CD4-positive, alpha-beta memory T cell (primary cell): ENCODE results near the gene SLC7A11. TPM values are rescaled to one million over a fixed set of nuclear protein-coding genes. Genes with fewer than 3 reads are reported as not detected.
"Not testable (repeated sequence)": the region's sequence is repeated elsewhere in the genome, so short reads cannot be mapped to it uniquely, and the experiment has no call there.

Experiments used
- CTCF ChIA-PET: fragments of 350-600 bp; sonication (Branson Sonifier 250); formaldehyde crosslinking; loops from one replicate; lab custom pipeline; 2021; ENCODE audit warnings: inconsistent platforms; ENCODE audit not compliant: partially characterized antibody; lab: Charles Lee
- POLR2A ChIA-PET: fragments of 350-600 bp; sonication (Branson Sonifier 250); formaldehyde crosslinking; loops from one replicate; lab custom pipeline; 2021; ENCODE audit not compliant: partially characterized antibody; lab: Charles Lee
- DNase-seq, 5 donors: peaks; one replicate each; pipeline versions ENCODE4 v3.0.0 to v3.0.0-alpha.2; 2020 to 2022; ENCODE audit warnings: mixed read lengths in 1 of 5
- H3K27ac ChIP-seq: one replicate; pipeline ENCODE4 v1.7.0; 2013; ENCODE audit warnings: low read depth, low read length
- H3K27me3 ChIP-seq: 2 replicates; pipeline ENCODE4 v1.7.0; 2013; ENCODE audit warnings: mild to moderate bottlenecking, low read length, moderate library complexity; ENCODE audit not compliant: insufficient read depth
- H3K36me3 ChIP-seq: 2 replicates; pipeline ENCODE4 v1.7.0; 2013; ENCODE audit warnings: mild to moderate bottlenecking, low read length, moderate library complexity; ENCODE audit not compliant: insufficient read depth
- H3K4me1 ChIP-seq: 2 replicates; pipeline ENCODE4 v1.7.0; 2013; ENCODE audit warnings: mild to moderate bottlenecking, low read length, moderate library complexity; ENCODE audit not compliant: insufficient read depth
- H3K4me3 ChIP-seq, 2 donors: one replicate each; pipeline ENCODE4 v1.7.0; 2013; ENCODE audit warnings: low read length in 2 of 2, mild to moderate bottlenecking in 1 of 2
- H3K9me3 ChIP-seq, 2 donors: one replicate each; pipeline ENCODE4 v1.7.0; 2013; ENCODE audit warnings: low read length in 2 of 2, control low read depth in 1 of 2; ENCODE audit not compliant: control insufficient read depth in 1 of 2
- H3K27ac Mint-ChIP-seq, 7 donors: one replicate each; pipeline ENCODE4 v1.8.0; 2020 to 2021; ENCODE audit warnings: mixed read lengths in 7 of 7, mild to moderate bottlenecking in 6 of 7, inconsistent platforms in 3 of 7, moderate library complexity in 3 of 7
- H3K27me3 Mint-ChIP-seq, 2 donors: one replicate each; pipeline ENCODE4 v1.8.0; 2020 to 2021; ENCODE audit warnings: mixed read lengths in 2 of 2
- H3K36me3 Mint-ChIP-seq, 2 donors: one replicate each; pipeline ENCODE4 v1.8.0; 2020 to 2021; ENCODE audit warnings: mixed read lengths in 2 of 2, inconsistent platforms in 1 of 2, mild to moderate bottlenecking in 1 of 2
- H3K4me1 Mint-ChIP-seq, 4 donors: one replicate each; pipeline ENCODE4 v1.8.0; 2020 to 2021; ENCODE audit warnings: mixed read lengths in 4 of 4, mild to moderate bottlenecking in 1 of 4
- H3K4me3 Mint-ChIP-seq, 8 donors: one replicate each; pipeline ENCODE4 v1.8.0; 2020 to 2021; ENCODE audit warnings: mixed read lengths in 8 of 8, mild to moderate bottlenecking in 7 of 8, moderate library complexity in 6 of 8, inconsistent platforms in 3 of 8
- H3K9me3 Mint-ChIP-seq, 8 donors: one replicate each; pipeline ENCODE4 v1.8.0; 2020 to 2021; ENCODE audit warnings: mixed read lengths in 8 of 8, mild to moderate bottlenecking in 5 of 8, inconsistent platforms in 3 of 8, moderate library complexity in 1 of 8
- intact Hi-C: fragments of 100-400 bp; cut with micrococcal nuclease; formaldehyde crosslinking; loops from one replicate; pipeline ENCODE4 v1.15.1; 2023
- polyA plus RNA-seq, 2 donors: library from polyadenylated mRNA; unstranded; fragments of 300-500 nt; fragmentation: Illumina TruSeq; gene quantifications; one replicate each; pipeline ENCODE4 v1.2.3, GENCODE V29; 2021
- total RNA-seq, 2 experiments: library from RNA; stranded (reverse); gene quantifications; one replicate each; pipeline ENCODE4 v1.2.3, GENCODE V29; 2021

Gene SLC7A11
- total and polyA plus RNA-seq, 4 experiments from 2014 or later: 0.78 to 0.93 TPM; not detected in 2

DNA sequence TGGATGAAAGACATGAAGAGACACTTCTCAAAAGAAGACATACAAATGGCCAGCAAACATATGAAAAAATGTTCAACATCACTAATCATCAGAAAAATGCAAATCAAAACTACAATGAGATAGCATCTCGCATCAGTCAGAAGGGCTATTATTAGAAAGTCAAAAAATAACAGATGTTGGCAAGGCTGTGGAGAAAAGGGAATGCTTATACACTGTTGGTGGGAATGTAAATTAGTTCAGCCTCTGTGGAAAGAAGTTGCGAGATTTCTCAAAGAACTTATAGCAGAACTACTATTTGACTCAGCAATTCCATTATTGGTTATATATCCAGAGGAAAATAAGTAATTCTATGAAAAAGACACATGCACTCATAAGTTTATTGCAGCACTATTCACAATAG lies 31.6 kb downstream of the SLC7A11 start:
- H3K27me3 Mint-ChIP-seq, H3K4me3 ChIP-seq, DNase-seq, H3K27ac Mint-ChIP-seq, H3K9me3 Mint-ChIP-seq, H3K27me3 ChIP-seq, H3K27ac ChIP-seq, H3K9me3 ChIP-seq, intact Hi-C loops, POLR2A ChIA-PET, H3K4me1 Mint-ChIP-seq, H3K4me1 ChIP-seq, H3K36me3 Mint-ChIP-seq, H3K4me3 Mint-ChIP-seq, CTCF ChIA-PET, H3K36me3 ChIP-seq: not testable (repeated sequence)

DNA sequence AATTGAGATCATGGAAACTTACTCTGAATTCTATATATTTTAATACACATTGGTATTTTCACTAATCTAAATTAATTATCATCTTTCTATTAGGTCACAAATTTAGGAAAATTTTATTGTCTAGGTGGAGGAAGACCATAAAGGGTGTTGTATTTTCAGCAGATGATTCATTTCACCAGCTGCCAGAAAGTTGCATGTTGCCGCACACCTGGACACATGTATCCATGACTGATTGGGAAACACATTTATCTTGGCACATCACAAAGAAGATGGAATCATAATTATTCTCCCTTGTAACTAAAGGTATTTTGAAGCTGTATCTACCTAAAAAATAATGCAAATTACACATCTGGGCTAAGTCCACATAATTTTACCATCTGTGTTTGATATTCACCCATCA lies 33.1 kb downstream of the SLC7A11 start:
- CTCF ChIA-PET: no interaction called here
- no peak overlapping the region for H3K4me3 ChIP-seq
- intact Hi-C loops: no loop called here
- H3K36me3 ChIP-seq: no peaks in the 10 kb centered on the region
- no peak overlapping the region for H3K27ac ChIP-seq
- no peaks in the 10 kb centered on the region for H3K27me3 Mint-ChIP-seq
- no peaks in the 10 kb centered on the region for H3K9me3 Mint-ChIP-seq
- no peak overlapping the region for H3K27ac Mint-ChIP-seq
- no peak for DNase-seq
- H3K4me1 ChIP-seq: no peaks in the 10 kb centered on the region
- H3K4me3 Mint-ChIP-seq: no peak overlapping the region
- POLR2A ChIA-PET: no interaction called here
- no peaks in the 10 kb centered on the region for H3K9me3 ChIP-seq
- no peaks in the 10 kb centered on the region for H3K36me3 Mint-ChIP-seq
- no peaks in the 10 kb centered on the region for H3K4me1 Mint-ChIP-seq
- no peaks in the 10 kb centered on the region for H3K27me3 ChIP-seq

- POLR2A ChIA-PET: no interaction called here
- Histone ChIP-seq H3K36me3 (no peaks in the 10 kb centered on the region), H3K4me1 (no peaks in the 10 kb centered on the region), H3K9me3 (no peaks in the 10 kb centered on the region), H3K27ac (no peak overlapping the region), H3K4me3 (no peak overlapping the region), H3K27me3 (no peaks in the 10 kb centered on the region)
- H3K4me1 Mint-ChIP-seq: no peaks in the 10 kb centered on the region
- peaks cover 0 to 1% (median 0%) of the 10 kb centered on the region in 8 donors for H3K9me3 Mint-ChIP-seq
- H3K27me3 Mint-ChIP-seq: no peaks in the 10 kb centered on the region
- H3K4me3 Mint-ChIP-seq: no peak overlapping the region
- no peaks in the 10 kb centered on the region for H3K36me3 Mint-ChIP-seq
- intact Hi-C loops: no loop called here
- CTCF ChIA-PET: interaction anchor here (0.5 kb wide), 1 partner anchor 42 kb away, joined by 3 read pairs; no protein-coding TSS in a partner anchor
- no peak overlapping the region for H3K27ac Mint-ChIP-seq
- DNase-seq: no peak
Observed at GRCh38 chr4:138205531-138206233, 36.5 kb downstream of the SLC7A11 start.

DNA sequence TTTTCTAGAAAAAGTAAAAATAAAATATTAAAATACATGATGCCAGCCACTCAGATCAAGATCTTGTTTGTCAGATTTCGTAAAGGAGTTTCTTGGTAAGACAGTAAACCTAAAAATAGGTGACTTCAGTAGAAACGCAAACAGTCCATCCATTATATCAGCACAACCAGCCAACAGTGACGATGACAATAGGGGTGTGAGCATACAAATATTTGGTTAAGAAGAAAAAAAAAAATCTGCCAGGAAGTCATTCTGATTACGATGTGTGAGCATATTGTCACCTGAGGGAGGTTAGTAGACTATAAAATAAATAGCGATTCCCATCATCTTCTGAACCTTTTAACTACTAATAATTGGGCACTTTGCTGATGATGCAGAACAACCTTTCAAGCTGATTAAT lies 37.6 kb downstream of the SLC7A11 start:
- Mint-ChIP-seq H3K36me3 (no peaks in the 10 kb centered on the region), H3K27ac (no peak overlapping the region), H3K4me3 (no peak overlapping the region), H3K4me1 (no peaks in the 10 kb centered on the region), H3K9me3 (peaks cover 0 to 2% (median 0%) of the 10 kb centered on the region in 8 donors), H3K27me3 (no peaks in the 10 kb centered on the region)
- POLR2A ChIA-PET: no interaction called here
- Histone ChIP-seq H3K4me3 (no peak overlapping the region), H3K9me3 (no peaks in the 10 kb centered on the region), H3K4me1 (no peaks in the 10 kb centered on the region), H3K36me3 (no peaks in the 10 kb centered on the region), H3K27me3 (no peaks in the 10 kb centered on the region), H3K27ac (no peak overlapping the region)
- CTCF ChIA-PET: no interaction called here
- no peak for DNase-seq
- intact Hi-C loops: no loop called here

DNA sequence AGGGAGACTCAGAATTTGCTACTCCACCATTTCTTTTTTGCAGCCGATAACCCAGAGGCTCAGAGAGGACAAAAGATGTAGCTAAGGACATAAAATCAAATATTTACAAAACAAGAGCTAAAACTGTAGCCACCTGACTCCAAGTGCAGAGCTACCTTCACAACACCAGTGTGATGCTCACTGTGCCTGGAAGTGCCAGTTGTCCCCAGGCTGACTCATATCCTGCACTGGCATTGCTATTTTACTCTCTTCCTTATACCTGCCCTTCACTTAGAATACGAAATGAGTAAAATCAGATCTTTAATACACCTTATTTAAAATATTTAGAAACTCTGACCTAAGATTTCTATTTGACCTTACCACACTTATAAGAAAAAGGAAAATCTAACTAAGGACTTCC lies 39.5 kb downstream of the SLC7A11 start:
- Histone ChIP-seq H3K27ac (no peak overlapping the region), H3K4me1 (no peaks in the 10 kb centered on the region), H3K27me3 (no peaks in the 10 kb centered on the region), H3K4me3 (no peak overlapping the region), H3K9me3 (no peaks in the 10 kb centered on the region), H3K36me3 (no peaks in the 10 kb centered on the region)
- ChIA-PET POLR2A (no interaction called here), CTCF (no interaction called here)
- Mint-ChIP-seq H3K4me3 (no peak overlapping the region), H3K27me3 (no peaks in the 10 kb centered on the region), H3K9me3 (peaks cover 0 to 2% (median 0%) of the 10 kb centered on the region in 8 donors), H3K27ac (no peak overlapping the region), H3K36me3 (no peaks in the 10 kb centered on the region), H3K4me1 (no peaks in the 10 kb centered on the region)
- no peak for DNase-seq
- intact Hi-C loops: no loop called here

DNA sequence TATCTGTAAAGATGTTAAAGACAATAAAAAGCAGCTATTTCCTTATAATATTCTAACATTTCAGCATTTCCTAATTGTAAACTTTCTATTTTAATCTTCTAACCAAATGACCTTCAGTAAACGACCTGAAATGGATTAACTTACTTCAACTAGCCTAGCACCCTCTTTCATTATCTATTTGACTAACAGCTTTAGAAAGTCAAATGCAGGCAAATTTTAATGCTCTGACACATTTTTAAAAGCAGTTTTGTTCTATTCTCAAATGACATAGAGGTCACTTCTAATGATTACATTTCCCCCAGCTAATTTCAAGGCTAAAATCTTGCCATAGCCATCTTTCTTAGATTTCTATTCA lies 41.9 kb downstream of the SLC7A11 start:
- H3K27me3 ChIP-seq: no peaks in the 10 kb centered on the region
- Mint-ChIP-seq H3K36me3 (no peaks in the 10 kb centered on the region), H3K4me1 (no peaks in the 10 kb centered on the region), H3K27me3 (no peaks in the 10 kb centered on the region), H3K4me3 (no peak overlapping the region), H3K9me3 (peaks cover 0 to 2% (median 0%) of the 10 kb centered on the region in 8 donors), H3K27ac (no peak overlapping the region)
- no peaks in the 10 kb centered on the region for H3K9me3 ChIP-seq
- ChIA-PET POLR2A (no interaction called here), CTCF (no interaction called here)
- intact Hi-C loops: no loop called here
- H3K36me3 ChIP-seq: no peaks in the 10 kb centered on the region
- no peaks in the 10 kb centered on the region for H3K4me1 ChIP-seq
- DNase-seq: no peak
- no peak overlapping the region for H3K4me3 ChIP-seq
- H3K27ac ChIP-seq: no peak overlapping the region

DNA sequence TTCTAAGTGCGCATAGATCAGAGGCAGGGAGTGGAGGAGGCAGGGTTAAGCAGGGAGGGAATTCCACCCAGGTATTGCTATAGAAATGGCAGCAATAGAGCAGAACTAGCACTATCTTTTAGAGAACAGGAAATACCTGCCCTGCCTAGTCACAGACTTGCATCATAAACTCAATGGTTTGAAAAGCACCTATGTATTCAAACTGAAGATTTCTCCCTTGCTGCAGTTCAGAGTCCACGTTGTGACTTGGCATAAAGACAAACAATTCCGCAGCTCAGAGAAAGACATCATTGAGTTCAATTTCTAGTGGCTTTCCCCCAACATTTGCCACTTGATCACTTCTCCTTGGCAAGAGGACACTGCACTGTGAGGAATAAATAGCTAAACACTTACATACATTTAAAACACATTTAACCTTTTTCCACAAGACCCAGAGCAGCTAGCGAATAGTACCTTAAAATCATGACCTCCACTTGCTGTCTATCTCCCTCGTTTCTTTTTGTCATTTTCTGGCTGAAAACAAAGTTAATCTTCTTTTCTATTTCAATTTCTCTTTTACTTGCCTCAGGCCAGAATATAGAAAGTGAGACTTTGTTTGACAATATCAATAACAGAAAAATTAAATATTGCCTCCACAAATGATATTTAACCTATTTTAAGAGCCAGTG lies 42.4 kb downstream of the SLC7A11 start:
- Mint-ChIP-seq H3K27ac (no peak overlapping the region), H3K4me3 (no peak overlapping the region), H3K36me3 (no peaks in the 10 kb centered on the region), H3K27me3 (no peaks in the 10 kb centered on the region), H3K4me1 (no peaks in the 10 kb centered on the region), H3K9me3 (peaks cover 0 to 2% (median 0%) of the 10 kb centered on the region in 8 donors)
- Histone ChIP-seq H3K36me3 (no peaks in the 10 kb centered on the region), H3K4me1 (no peaks in the 10 kb centered on the region), H3K9me3 (no peaks in the 10 kb centered on the region), H3K27ac (no peak overlapping the region), H3K27me3 (no peaks in the 10 kb centered on the region), H3K4me3 (no peak overlapping the region)
- no peak for DNase-seq
- CTCF ChIA-PET: no interaction called here
- POLR2A ChIA-PET: no interaction called here
- intact Hi-C loops: loop anchor here (10.0 kb wide), 1 partner anchor 65 kb away; no protein-coding TSS in a partner anchor
